Testis (tissue), 2 donors: ENCODE measurements around the gene DNAH17.

Source experiments
- CTCF ChIP-seq, 3 experiments: fragments of 450-650 bp in 2 of 3; fragments of 200-600 bp in 1 of 3; sonication (generic) in 1 of 3; IDR thresholded peaks; one replicate each; pipeline ENCODE4 v1.5.1; 2016 to 2019; ENCODE audit warnings: antibody characterized with exemption in 3 of 3, mild to moderate bottlenecking in 2 of 3, moderate library complexity in 1 of 3
- POLR2A ChIP-seq: fragments of 450-650 bp; IDR thresholded peaks from one replicate; pipeline ENCODE4 v1.6.1; 2017; ENCODE audit warnings: antibody characterized with exemption, mild to moderate bottlenecking, moderate library complexity

DNA sequence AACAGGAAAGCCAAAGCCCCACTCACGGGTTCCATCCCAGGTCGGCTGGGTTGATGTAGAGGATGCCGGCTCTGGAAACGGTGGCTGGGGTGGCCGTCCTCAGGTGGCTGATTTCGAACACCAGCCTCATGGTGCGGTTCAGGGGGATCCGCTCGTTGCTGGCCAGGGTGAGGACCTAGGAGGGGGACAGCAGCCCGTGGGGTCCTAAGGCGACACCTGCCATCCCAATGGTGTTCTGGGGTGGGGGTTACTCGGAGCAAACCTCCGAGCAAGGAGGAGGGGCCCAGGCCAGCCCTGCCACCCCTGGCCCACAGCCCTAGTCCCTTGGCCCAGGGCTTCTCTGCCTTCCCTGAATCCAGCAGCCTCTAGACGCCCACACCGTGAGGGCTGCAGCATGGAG lies 86.5 kb downstream of the DNAH17 start:
- TF ChIP-seq CTCF (IDR thresholded peaks at IDR 0.05) (no peak), POLR2A (no peak)
